GM12864 (cell line): Measurements from ENCODE around the gene SIGLEC1.

Experiments used
- DNase-seq: peaks from one replicate; pipeline ENCODE4 v3.0.0-alpha.2; 2011; ENCODE audit warnings: low read depth
- H3K4me3 ChIP-seq: 2 replicates; pipeline ENCODE4 v1.5.1; 2011; ENCODE audit warnings: mild to moderate bottlenecking, low read depth, low read length, control low read depth
- CTCF ChIP-seq: IDR thresholded peaks from 2 replicates; pipeline ENCODE4 v1.5.1; 2011; ENCODE audit warnings: low read depth, mild to moderate bottlenecking, moderate library complexity, low read length, control low read depth, inconsistent platforms; ENCODE audit errors: missing control alignments

The SIGLEC1 gene

GRCh38 chr20:3720068-3720467 lies 7.7 kb upstream of the SIGLEC1 start:
- TF ChIP-seq CTCF, result no peak
- H3K4me3 ChIP-seq, result no peak overlapping the region
- DNase-seq, result no peak

- no peak for TF ChIP-seq CTCF
- H3K4me3 ChIP-seq, result no peak overlapping the region
- DNase-seq, result no peak
Measured at GRCh38 chr20:3719046-3719445, 6.6 kb upstream of the SIGLEC1 start.

- no peak overlapping the region for H3K4me3 ChIP-seq
- peak; percentile 80 for TF ChIP-seq CTCF
- DNase-seq, result peak; percentile 16
Measured at GRCh38 chr20:3716195-3716834, 3.9 kb upstream of the SIGLEC1 start.

GRCh38 chr20:3714092-3714491 lies 1.7 kb upstream of the SIGLEC1 start:
- no peak overlapping the region for H3K4me3 ChIP-seq
- no peak for DNase-seq
- no peak for TF ChIP-seq CTCF

GRCh38 chr20:3711484-3711941 lies 887 bp downstream of the SIGLEC1 start:
- TF ChIP-seq CTCF, result no peak
- no peak overlapping the region for H3K4me3 ChIP-seq

GRCh38 chr20:3710703-3711483 lies 1.5 kb downstream of the SIGLEC1 start:
- DNase-seq, result no peak
- peak; percentile 90 for TF ChIP-seq CTCF
- H3K4me3 ChIP-seq, result no peak overlapping the region

More at GRCh38 chr20:3711484-3711941, 887 bp downstream of the SIGLEC1 start:
- DNase-seq, result no peak

- no peak for DNase-seq
- no peak overlapping the region for H3K4me3 ChIP-seq
- peak; percentile 8 for TF ChIP-seq CTCF
Measured at GRCh38 chr20:3710011-3710466, 2.4 kb downstream of the SIGLEC1 start.
